ENCODE measurements around the gene OR5P2. TPM values are rescaled to one million over a fixed set of nuclear protein-coding genes. Genes with fewer than 3 reads are reported as not detected.

OR5P2 gene
- total and polyA plus RNA-seq, 2 experiments from 2014 or later = 1.3 TPM; not detected in 1

DNA sequence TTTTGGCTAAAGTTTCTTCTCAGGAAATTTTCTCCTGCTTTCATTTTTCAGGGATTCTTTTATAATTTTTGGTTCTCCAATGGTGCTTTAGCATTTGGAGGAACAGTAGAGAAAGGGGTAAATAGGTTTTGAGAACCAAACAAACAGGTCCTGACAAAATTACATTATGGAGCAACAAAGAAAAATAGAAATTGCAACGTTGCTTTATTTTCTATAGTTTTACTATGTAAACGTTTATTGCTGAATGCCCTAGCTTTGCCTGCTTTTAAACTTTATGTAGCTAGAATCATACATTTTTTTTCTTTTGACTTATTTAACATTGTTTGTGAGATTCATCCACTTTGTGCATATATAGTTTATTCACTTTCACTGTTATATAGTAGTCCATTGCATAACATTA lies 43.8 kb upstream of the OR5P2 start:
- Histone ChIP-seq H4K20me1 (replicated peaks; ENCODE audit: insufficient read depth) (no peaks in the 10 kb centered on the region), H3K79me2 (replicated peaks; ENCODE audit: insufficient read depth) (no peaks in the 10 kb centered on the region), H3K27me3 (ENCODE audit: insufficient read depth) (no peaks in the 10 kb centered on the region), H3K27ac (ENCODE audit: low read depth) (no peak overlapping the region), H3F3A (replicated peaks; ENCODE audit: low read depth) (no peaks in the 10 kb centered on the region), H3K4me3 (no peak overlapping the region), H3K9me2 (ENCODE audit: insufficient read depth) (no peaks in the 10 kb centered on the region), H3K36me3 (ENCODE audit: insufficient read depth) (no peaks in the 10 kb centered on the region), H3K4me1 (ENCODE audit: insufficient read depth) (no peaks in the 10 kb centered on the region), H3K4me2 (no peak overlapping the region), H2AFZ (no peak overlapping the region)
- DNase-seq (ENCODE audit: low spot score) (no peak), ATAC-seq (no peak)
- no peak for TF ChIP-seq STAT1 (IDR thresholded peaks at IDR 0.05; ENCODE audit: unreplicated experiment)
- TF ChIP-seq ZNF331 (CRISPR knock-in tag; IDR thresholded peaks at IDR 0.05; ENCODE audit: low read depth) = no peak
- TF ChIP-seq, protein P1, sequence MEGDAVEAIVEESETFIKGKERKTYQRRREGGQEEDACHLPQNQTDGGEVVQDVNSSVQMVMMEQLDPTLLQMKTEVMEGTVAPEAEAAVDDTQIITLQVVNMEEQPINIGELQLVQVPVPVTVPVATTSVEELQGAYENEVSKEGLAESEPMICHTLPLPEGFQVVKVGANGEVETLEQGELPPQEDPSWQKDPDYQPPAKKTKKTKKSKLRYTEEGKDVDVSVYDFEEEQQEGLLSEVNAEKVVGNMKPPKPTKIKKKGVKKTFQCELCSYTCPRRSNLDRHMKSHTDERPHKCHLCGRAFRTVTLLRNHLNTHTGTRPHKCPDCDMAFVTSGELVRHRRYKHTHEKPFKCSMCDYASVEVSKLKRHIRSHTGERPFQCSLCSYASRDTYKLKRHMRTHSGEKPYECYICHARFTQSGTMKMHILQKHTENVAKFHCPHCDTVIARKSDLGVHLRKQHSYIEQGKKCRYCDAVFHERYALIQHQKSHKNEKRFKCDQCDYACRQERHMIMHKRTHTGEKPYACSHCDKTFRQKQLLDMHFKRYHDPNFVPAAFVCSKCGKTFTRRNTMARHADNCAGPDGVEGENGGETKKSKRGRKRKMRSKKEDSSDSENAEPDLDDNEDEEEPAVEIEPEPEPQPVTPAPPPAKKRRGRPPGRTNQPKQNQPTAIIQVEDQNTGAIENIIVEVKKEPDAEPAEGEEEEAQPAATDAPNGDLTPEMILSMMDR (conservative IDR thresholded peaks at IDR 0.05; ENCODE audit: low read depth in 2 of 2) = no peak
- TF ChIP-seq, protein P2, sequence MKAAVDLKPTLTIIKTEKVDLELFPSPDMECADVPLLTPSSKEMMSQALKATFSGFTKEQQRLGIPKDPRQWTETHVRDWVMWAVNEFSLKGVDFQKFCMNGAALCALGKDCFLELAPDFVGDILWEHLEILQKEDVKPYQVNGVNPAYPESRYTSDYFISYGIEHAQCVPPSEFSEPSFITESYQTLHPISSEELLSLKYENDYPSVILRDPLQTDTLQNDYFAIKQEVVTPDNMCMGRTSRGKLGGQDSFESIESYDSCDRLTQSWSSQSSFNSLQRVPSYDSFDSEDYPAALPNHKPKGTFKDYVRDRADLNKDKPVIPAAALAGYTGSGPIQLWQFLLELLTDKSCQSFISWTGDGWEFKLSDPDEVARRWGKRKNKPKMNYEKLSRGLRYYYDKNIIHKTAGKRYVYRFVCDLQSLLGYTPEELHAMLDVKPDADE (IDR thresholded peaks at IDR 0.05) = no peak
- TF ChIP-seq JUNB (IDR thresholded peaks at IDR 0.05; ENCODE audit: unreplicated experiment) = no peak
- TF ChIP-seq ZNF114 (CRISPR knock-in tag; IDR thresholded peaks at IDR 0.05) = no peak
- TF ChIP-seq, protein P3, sequence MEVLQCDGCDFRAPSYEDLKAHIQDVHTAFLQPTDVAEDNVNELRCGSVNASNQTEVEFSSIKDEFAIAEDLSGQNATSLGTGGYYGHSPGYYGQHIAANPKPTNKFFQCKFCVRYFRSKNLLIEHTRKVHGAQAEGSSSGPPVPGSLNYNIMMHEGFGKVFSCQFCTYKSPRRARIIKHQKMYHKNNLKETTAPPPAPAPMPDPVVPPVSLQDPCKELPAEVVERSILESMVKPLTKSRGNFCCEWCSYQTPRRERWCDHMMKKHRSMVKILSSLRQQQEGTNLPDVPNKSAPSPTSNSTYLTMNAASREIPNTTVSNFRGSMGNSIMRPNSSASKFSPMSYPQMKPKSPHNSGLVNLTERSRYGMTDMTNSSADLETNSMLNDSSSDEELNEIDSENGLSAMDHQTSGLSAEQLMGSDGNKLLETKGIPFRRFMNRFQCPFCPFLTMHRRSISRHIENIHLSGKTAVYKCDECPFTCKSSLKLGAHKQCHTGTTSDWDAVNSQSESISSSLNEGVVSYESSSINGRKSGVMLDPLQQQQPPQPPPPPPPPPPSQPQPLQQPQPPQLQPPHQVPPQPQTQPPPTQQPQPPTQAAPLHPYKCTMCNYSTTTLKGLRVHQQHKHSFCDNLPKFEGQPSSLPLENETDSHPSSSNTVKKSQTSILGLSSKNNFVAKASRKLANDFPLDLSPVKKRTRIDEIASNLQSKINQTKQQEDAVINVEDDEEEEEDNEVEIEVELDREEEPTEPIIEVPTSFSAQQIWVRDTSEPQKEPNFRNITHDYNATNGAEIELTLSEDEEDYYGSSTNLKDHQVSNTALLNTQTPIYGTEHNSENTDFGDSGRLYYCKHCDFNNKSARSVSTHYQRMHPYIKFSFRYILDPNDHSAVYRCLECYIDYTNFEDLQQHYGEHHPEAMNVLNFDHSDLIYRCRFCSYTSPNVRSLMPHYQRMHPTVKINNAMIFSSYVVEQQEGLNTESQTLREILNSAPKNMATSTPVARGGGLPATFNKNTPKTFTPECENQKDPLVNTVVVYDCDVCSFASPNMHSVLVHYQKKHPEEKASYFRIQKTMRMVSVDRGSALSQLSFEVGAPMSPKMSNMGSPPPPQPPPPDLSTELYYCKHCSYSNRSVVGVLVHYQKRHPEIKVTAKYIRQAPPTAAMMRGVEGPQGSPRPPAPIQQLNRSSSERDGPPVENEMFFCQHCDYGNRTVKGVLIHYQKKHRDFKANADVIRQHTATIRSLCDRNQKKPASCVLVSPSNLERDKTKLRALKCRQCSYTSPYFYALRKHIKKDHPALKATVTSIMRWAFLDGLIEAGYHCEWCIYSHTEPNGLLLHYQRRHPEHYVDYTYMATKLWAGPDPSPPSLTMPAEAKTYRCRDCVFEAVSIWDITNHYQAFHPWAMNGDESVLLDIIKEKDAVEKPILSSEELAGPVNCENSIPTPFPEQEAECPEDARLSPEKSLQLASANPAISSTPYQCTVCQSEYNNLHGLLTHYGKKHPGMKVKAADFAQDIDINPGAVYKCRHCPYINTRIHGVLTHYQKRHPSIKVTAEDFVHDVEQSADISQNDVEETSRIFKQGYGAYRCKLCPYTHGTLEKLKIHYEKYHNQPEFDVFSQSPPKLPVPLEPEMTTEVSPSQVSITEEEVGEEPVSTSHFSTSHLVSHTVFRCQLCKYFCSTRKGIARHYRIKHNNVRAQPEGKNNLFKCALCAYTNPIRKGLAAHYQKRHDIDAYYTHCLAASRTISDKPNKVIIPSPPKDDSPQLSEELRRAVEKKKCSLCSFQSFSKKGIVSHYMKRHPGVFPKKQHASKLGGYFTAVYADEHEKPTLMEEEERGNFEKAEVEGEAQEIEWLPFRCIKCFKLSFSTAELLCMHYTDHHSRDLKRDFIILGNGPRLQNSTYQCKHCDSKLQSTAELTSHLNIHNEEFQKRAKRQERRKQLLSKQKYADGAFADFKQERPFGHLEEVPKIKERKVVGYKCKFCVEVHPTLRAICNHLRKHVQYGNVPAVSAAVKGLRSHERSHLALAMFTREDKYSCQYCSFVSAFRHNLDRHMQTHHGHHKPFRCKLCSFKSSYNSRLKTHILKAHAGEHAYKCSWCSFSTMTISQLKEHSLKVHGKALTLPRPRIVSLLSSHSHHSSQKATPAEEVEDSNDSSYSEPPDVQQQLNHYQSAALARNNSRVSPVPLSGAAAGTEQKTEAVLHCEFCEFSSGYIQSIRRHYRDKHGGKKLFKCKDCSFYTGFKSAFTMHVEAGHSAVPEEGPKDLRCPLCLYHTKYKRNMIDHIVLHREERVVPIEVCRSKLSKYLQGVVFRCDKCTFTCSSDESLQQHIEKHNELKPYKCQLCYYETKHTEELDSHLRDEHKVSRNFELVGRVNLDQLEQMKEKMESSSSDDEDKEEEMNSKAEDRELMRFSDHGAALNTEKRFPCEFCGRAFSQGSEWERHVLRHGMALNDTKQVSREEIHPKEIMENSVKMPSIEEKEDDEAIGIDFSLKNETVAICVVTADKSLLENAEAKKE (CRISPR knock-in tag; IDR thresholded peaks at IDR 0.05) = no peak
- TF ChIP-seq NANOG (IDR thresholded peaks at IDR 0.05; ENCODE audit: borderline replicate concordance) = no peak
- Mint-ChIP-seq H3K4me3 (no peak overlapping the region), H3K36me3 (ENCODE audit: low read depth) (no peaks in the 10 kb centered on the region), H3K27ac (no peak overlapping the region), H3K27me3 (ENCODE audit: insufficient read depth, low read depth, poor library complexity) (no peaks in the 10 kb centered on the region), H3K4me1 (peaks cover 3% of the 10 kb centered on the region; the same call in 2 of the 3 replicates), H3K9me3 (no peaks in the 10 kb centered on the region)

All from GM23338 (cell line).